ENCODE data around the gene PIF1. TPM values are rescaled to one million over a fixed set of nuclear protein-coding genes. Genes with fewer than 3 reads are reported as not detected.

The PIF1 gene
- total RNA-seq, 2 experiments from 2014 or later = 82.9 to 126 TPM

DNA sequence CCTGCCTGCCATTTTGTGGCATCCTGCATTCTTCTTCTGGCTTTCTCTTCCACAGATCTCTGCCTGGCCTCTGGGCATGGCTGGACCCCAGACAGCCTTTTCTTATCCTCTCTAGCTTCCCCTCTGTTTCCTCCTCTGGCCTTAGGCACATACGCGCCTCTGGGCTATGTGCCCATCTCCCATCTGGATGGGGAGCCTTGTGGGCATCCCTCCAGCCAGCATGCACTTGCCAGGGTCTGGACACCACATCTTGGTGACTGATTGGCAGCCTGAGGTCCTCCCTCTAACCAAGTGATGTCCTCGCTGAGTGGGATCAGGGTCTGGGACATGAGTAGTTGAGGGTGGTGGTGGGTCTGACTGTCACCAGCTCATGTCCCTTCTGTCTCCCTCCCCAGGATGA, 29.1 kb upstream of the PIF1 start:
- Histone ChIP-seq H3K4me1 (ENCODE audit: insufficient read depth, low read length, poor library complexity, severe bottlenecking) (peaks cover 19% of the 10 kb centered on the region), H3K4me2 (ENCODE audit: low read length) (no peak overlapping the region), H3K27ac (ENCODE audit: low read depth, low read length, poor library complexity, severe bottlenecking) (no peak overlapping the region), H2AFZ (ENCODE audit: low read length) (no peak overlapping the region), H3K4me3 (ENCODE audit: low read depth, low read length, poor library complexity, severe bottlenecking) (no peak overlapping the region), H3K9me2 (ENCODE audit: insufficient read depth, low read length) (no peaks in the 10 kb centered on the region), H3K79me2 (ENCODE audit: insufficient read depth, low read depth, low read length) (no peaks in the 10 kb centered on the region), H3K9me3 (ENCODE audit: low read length) (no peaks in the 10 kb centered on the region), H4K20me1 (ENCODE audit: insufficient read depth, low read length) (no peaks in the 10 kb centered on the region), H3K36me3 (ENCODE audit: insufficient read depth, low read length) (peaks cover 79% of the 10 kb centered on the region)
- no peak for DNase-seq (ENCODE audit: low spot score)
- TF ChIP-seq EZH2phosphoT487 (IDR thresholded peaks at IDR 0.05; ENCODE audit: borderline replicate concordance, low read depth, low read length) (no peak), CTCF (conservative IDR thresholded peaks at IDR 0.05; ENCODE audit: low read length) (no peak)
- BruUV-seq (replicated peaks) = no TSS peak
- POLR2A ChIA-PET = no interaction called here
- intact Hi-C loops (cut with micrococcal nuclease; ENCODE audit: unreplicated experiment) = no loop called here
- CTCF ChIA-PET (ENCODE audit: unreplicated experiment) = no interaction called here

- CTCF ChIA-PET (ENCODE audit: unreplicated experiment) = no interaction called here
- POLR2A ChIA-PET = no interaction called here
Measured at GRCh38 chr15:64854041-64854440, 28.6 kb upstream of the PIF1 start.

GRCh38 chr15:64851503-64851840, 26.0 kb upstream of the PIF1 start:
- BruUV-seq (replicated peaks) = no TSS peak
- Histone ChIP-seq H3K4me3 (ENCODE audit: low read depth, low read length, poor library complexity, severe bottlenecking) (no peak overlapping the region), H3K27ac (ENCODE audit: low read depth, low read length, poor library complexity, severe bottlenecking) (no peak overlapping the region), H2AFZ (ENCODE audit: low read length) (no peak overlapping the region), H3K79me2 (ENCODE audit: insufficient read depth, low read depth, low read length) (peaks cover 5% of the 10 kb centered on the region; the same call in 1 of the 2 replicates), H4K20me1 (ENCODE audit: insufficient read depth, low read length) (no peaks in the 10 kb centered on the region), H3K9me3 (ENCODE audit: low read length) (no peaks in the 10 kb centered on the region), H3K4me2 (ENCODE audit: low read length) (no peak overlapping the region), H3K9me2 (ENCODE audit: insufficient read depth, low read length) (no peaks in the 10 kb centered on the region), H3K4me1 (ENCODE audit: insufficient read depth, low read length, poor library complexity, severe bottlenecking) (peaks cover 24% of the 10 kb centered on the region), H3K36me3 (ENCODE audit: insufficient read depth, low read length) (peaks cover 60% of the 10 kb centered on the region)
- TF ChIP-seq CTCF (conservative IDR thresholded peaks at IDR 0.05; ENCODE audit: low read length) = no peak
- no peak for TF ChIP-seq EZH2phosphoT487 (IDR thresholded peaks at IDR 0.05; ENCODE audit: borderline replicate concordance, low read depth, low read length)
- no peak for DNase-seq (ENCODE audit: low spot score)
- CTCF ChIA-PET (ENCODE audit: unreplicated experiment) = no interaction called here
- POLR2A ChIA-PET = interaction anchor here (0.7 to 1.0 kb wide), 2 partner anchors 42 to 1259 kb away, joined by 3 read pairs; no protein-coding TSS in a partner anchor
- intact Hi-C loops (cut with micrococcal nuclease; ENCODE audit: unreplicated experiment) = no loop called here

More at GRCh38 chr15:64854041-64854440, 28.6 kb upstream of the PIF1 start:
- no peaks in the 10 kb centered on the region for H3K9me3 ChIP-seq (ENCODE audit: low read length)
- peaks cover 76% of the 10 kb centered on the region for H3K36me3 ChIP-seq (ENCODE audit: insufficient read depth, low read length)
- H3K27ac ChIP-seq (ENCODE audit: low read depth, low read length, poor library complexity, severe bottlenecking) = no peak overlapping the region
- H4K20me1 ChIP-seq (ENCODE audit: insufficient read depth, low read length) = no peaks in the 10 kb centered on the region
- no peak overlapping the region for H3K4me2 ChIP-seq (ENCODE audit: low read length)
- BruUV-seq (replicated peaks) = no TSS peak
- no peak for TF ChIP-seq EZH2phosphoT487 (IDR thresholded peaks at IDR 0.05; ENCODE audit: borderline replicate concordance, low read depth, low read length)
- no peak for TF ChIP-seq CTCF (conservative IDR thresholded peaks at IDR 0.05; ENCODE audit: low read length)
- peaks cover 19% of the 10 kb centered on the region for H3K4me1 ChIP-seq (ENCODE audit: insufficient read depth, low read length, poor library complexity, severe bottlenecking)
- DNase-seq (ENCODE audit: low spot score) = no peak
- intact Hi-C loops (cut with micrococcal nuclease; ENCODE audit: unreplicated experiment) = no loop called here
- no peak overlapping the region for H2AFZ ChIP-seq (ENCODE audit: low read length)
- no peaks in the 10 kb centered on the region for H3K9me2 ChIP-seq (ENCODE audit: insufficient read depth, low read length)
- H3K4me3 ChIP-seq (ENCODE audit: low read depth, low read length, poor library complexity, severe bottlenecking) = no peak overlapping the region
- no peaks in the 10 kb centered on the region for H3K79me2 ChIP-seq (ENCODE audit: insufficient read depth, low read depth, low read length)
